Hindlimb muscle (tissue), 1 donor: ENCODE measurements around the gene SSH2. TPM values are rescaled to one million over a fixed set of nuclear protein-coding genes. Genes with fewer than 3 reads are reported as not detected.

Experiments used
- DNase-seq: peaks from one replicate; pipeline ENCODE4 v3.0.0-alpha.2; 2013
- polyA plus RNA-seq: library from polyadenylated mRNA; unstranded; fragments of 120-200 nt; gene quantifications from one replicate; pipeline ENCODE4 v1.2.1, GENCODE V29; 2013; ENCODE audit not compliant: insufficient read length

Gene SSH2
- polyA plus RNA-seq, 1 donor: 23.5 TPM

- DNase-seq: peak; percentile 74
Measured at GRCh38 chr17:29778956-29779811, 150.8 kb downstream of the SSH2 start.

- no peak for DNase-seq
Measured at GRCh38 chr17:29777663-29778062, 152.4 kb downstream of the SSH2 start.

GRCh38 chr17:29776026-29776425 is 154.0 kb downstream of the SSH2 start:
- no peak for DNase-seq

- no peak for DNase-seq
Measured at GRCh38 chr17:29772981-29773380, 157.0 kb downstream of the SSH2 start.

GRCh38 chr17:29771546-29771945 is 158.5 kb downstream of the SSH2 start:
- DNase-seq: no peak

- DNase-seq: no peak
Measured at GRCh38 chr17:29769225-29769624, 160.8 kb downstream of the SSH2 start.

GRCh38 chr17:29766796-29767327 is 163.2 kb downstream of the SSH2 start:
- no peak for DNase-seq

- DNase-seq: no peak
Measured at GRCh38 chr17:29764748-29765147, 165.3 kb downstream of the SSH2 start.

GRCh38 chr17:29764217-29764616 is 165.8 kb downstream of the SSH2 start:
- no peak for DNase-seq

- no peak for DNase-seq
Measured at GRCh38 chr17:29763273-29763672, 166.8 kb downstream of the SSH2 start.

- peak; percentile 91 for DNase-seq
Measured at GRCh38 chr17:29761040-29761761, 168.8 kb downstream of the SSH2 start.

GRCh38 chr17:29760279-29761039 is 169.6 kb downstream of the SSH2 start:
- no peak for DNase-seq

- no peak for DNase-seq
Measured at GRCh38 chr17:29758255-29758654, 171.8 kb downstream of the SSH2 start.

- DNase-seq: no peak
Measured at GRCh38 chr17:29757788-29758187, 172.2 kb downstream of the SSH2 start.

GRCh38 chr17:29753845-29754439 is 176.1 kb downstream of the SSH2 start:
- DNase-seq: no peak

- no peak for DNase-seq
Measured at GRCh38 chr17:29749045-29749825, 180.8 kb downstream of the SSH2 start.

- DNase-seq: no peak
Measured at GRCh38 chr17:29748400-29748799, 181.6 kb downstream of the SSH2 start.

GRCh38 chr17:29747660-29748059 is 182.4 kb downstream of the SSH2 start:
- DNase-seq: no peak

- no peak for DNase-seq
Measured at GRCh38 chr17:29746669-29747068, 183.4 kb downstream of the SSH2 start.

GRCh38 chr17:29744121-29744520 is 185.9 kb downstream of the SSH2 start:
- no peak for DNase-seq

- DNase-seq: no peak
Measured at GRCh38 chr17:29742210-29742513, 187.9 kb downstream of the SSH2 start.

- no peak for DNase-seq
Measured at GRCh38 chr17:29740017-29740416, 190.0 kb downstream of the SSH2 start.
